Activated naive CD4-positive, alpha-beta T cell treated with anti-CD3 and anti-CD28 coated beads, Interleukin-2, amount 50 U/mL, for 24 hours (primary cell): ENCODE measurements around the gene PAX5.

ENCODE experiments used
- H3K27ac Mint-ChIP-seq: one replicate; pipeline ENCODE4 v1.8.0; 2021; ENCODE audit warnings: mild to moderate bottlenecking, mixed read lengths
- H3K27me3 Mint-ChIP-seq: one replicate; pipeline ENCODE4 v1.8.0; 2021; ENCODE audit warnings: mixed read lengths
- H3K36me3 Mint-ChIP-seq: one replicate; pipeline ENCODE4 v1.8.0; 2021; ENCODE audit warnings: mixed read lengths
- H3K4me1 Mint-ChIP-seq: one replicate; pipeline ENCODE4 v1.8.0; 2021; ENCODE audit warnings: mixed read lengths
- H3K4me3 Mint-ChIP-seq: one replicate; pipeline ENCODE4 v1.8.0; 2021; ENCODE audit warnings: mild to moderate bottlenecking, mixed read lengths
- H3K9me3 Mint-ChIP-seq: one replicate; pipeline ENCODE4 v1.8.0; 2021; ENCODE audit warnings: mixed read lengths

The PAX5 gene

GRCh38 chr9:36903541-36904435 is 130.3 kb downstream of the PAX5 start:
- H3K27ac Mint-ChIP-seq = no peak overlapping the region
- H3K27me3 Mint-ChIP-seq = peaks cover 5% of the 10 kb centered on the region
- no peaks in the 10 kb centered on the region for H3K4me1 Mint-ChIP-seq
- H3K9me3 Mint-ChIP-seq = no peaks in the 10 kb centered on the region
- H3K36me3 Mint-ChIP-seq = no peaks in the 10 kb centered on the region
- H3K4me3 Mint-ChIP-seq = no peak overlapping the region

GRCh38 chr9:36902861-36903524 is 131.1 kb downstream of the PAX5 start:
- no peak overlapping the region for H3K4me3 Mint-ChIP-seq
- no peaks in the 10 kb centered on the region for H3K4me1 Mint-ChIP-seq
- H3K27me3 Mint-ChIP-seq = peaks cover 5% of the 10 kb centered on the region
- no peaks in the 10 kb centered on the region for H3K9me3 Mint-ChIP-seq
- no peak overlapping the region for H3K27ac Mint-ChIP-seq
- H3K36me3 Mint-ChIP-seq = no peaks in the 10 kb centered on the region

GRCh38 chr9:36902080-36902716 is 131.9 kb downstream of the PAX5 start:
- peaks cover 5% of the 10 kb centered on the region for H3K27me3 Mint-ChIP-seq
- no peak overlapping the region for H3K4me3 Mint-ChIP-seq
- H3K4me1 Mint-ChIP-seq = no peaks in the 10 kb centered on the region
- no peaks in the 10 kb centered on the region for H3K9me3 Mint-ChIP-seq
- no peaks in the 10 kb centered on the region for H3K36me3 Mint-ChIP-seq
- no peak overlapping the region for H3K27ac Mint-ChIP-seq

GRCh38 chr9:36901528-36901927 is 132.5 kb downstream of the PAX5 start:
- H3K9me3 Mint-ChIP-seq = no peaks in the 10 kb centered on the region
- no peak overlapping the region for H3K4me3 Mint-ChIP-seq
- H3K27ac Mint-ChIP-seq = no peak overlapping the region
- H3K36me3 Mint-ChIP-seq = no peaks in the 10 kb centered on the region
- H3K4me1 Mint-ChIP-seq = no peaks in the 10 kb centered on the region
- H3K27me3 Mint-ChIP-seq = peaks cover 5% of the 10 kb centered on the region

- H3K36me3 Mint-ChIP-seq = no peaks in the 10 kb centered on the region
- no peak overlapping the region for H3K27ac Mint-ChIP-seq
- H3K9me3 Mint-ChIP-seq = no peaks in the 10 kb centered on the region
- no peak overlapping the region for H3K4me3 Mint-ChIP-seq
- H3K27me3 Mint-ChIP-seq = peaks cover 4% of the 10 kb centered on the region
- no peaks in the 10 kb centered on the region for H3K4me1 Mint-ChIP-seq
These were observed 133.2 kb downstream of the PAX5 start for GRCh38 chr9:36900856-36901220.

GRCh38 chr9:36900136-36900855 is 133.8 kb downstream of the PAX5 start:
- H3K27ac Mint-ChIP-seq = no peak overlapping the region
- peaks cover 4% of the 10 kb centered on the region for H3K27me3 Mint-ChIP-seq
- no peak overlapping the region for H3K4me3 Mint-ChIP-seq
- no peaks in the 10 kb centered on the region for H3K36me3 Mint-ChIP-seq
- no peaks in the 10 kb centered on the region for H3K9me3 Mint-ChIP-seq
- H3K4me1 Mint-ChIP-seq = no peaks in the 10 kb centered on the region

GRCh38 chr9:36899406-36899805 is 134.7 kb downstream of the PAX5 start:
- H3K36me3 Mint-ChIP-seq = no peaks in the 10 kb centered on the region
- H3K9me3 Mint-ChIP-seq = no peaks in the 10 kb centered on the region
- no peak overlapping the region for H3K27ac Mint-ChIP-seq
- no peaks in the 10 kb centered on the region for H3K4me1 Mint-ChIP-seq
- H3K27me3 Mint-ChIP-seq = peaks cover 4% of the 10 kb centered on the region
- no peak overlapping the region for H3K4me3 Mint-ChIP-seq

GRCh38 chr9:36898431-36899020 is 135.5 kb downstream of the PAX5 start:
- no peak overlapping the region for H3K27ac Mint-ChIP-seq
- no peak overlapping the region for H3K4me3 Mint-ChIP-seq
- peaks cover 4% of the 10 kb centered on the region for H3K27me3 Mint-ChIP-seq
- no peaks in the 10 kb centered on the region for H3K9me3 Mint-ChIP-seq
- H3K4me1 Mint-ChIP-seq = no peaks in the 10 kb centered on the region
- no peaks in the 10 kb centered on the region for H3K36me3 Mint-ChIP-seq

GRCh38 chr9:36897478-36897877 is 136.6 kb downstream of the PAX5 start:
- Mint-ChIP-seq H3K36me3 (no peaks in the 10 kb centered on the region), H3K27me3 (peaks cover 4% of the 10 kb centered on the region), H3K4me1 (no peaks in the 10 kb centered on the region), H3K4me3 (no peak overlapping the region), H3K9me3 (no peaks in the 10 kb centered on the region), H3K27ac (no peak overlapping the region)

GRCh38 chr9:36897019-36897418 is 137.0 kb downstream of the PAX5 start:
- H3K36me3 Mint-ChIP-seq = no peaks in the 10 kb centered on the region
- peaks cover 4% of the 10 kb centered on the region for H3K27me3 Mint-ChIP-seq
- no peak overlapping the region for H3K27ac Mint-ChIP-seq
- no peak overlapping the region for H3K4me3 Mint-ChIP-seq
- H3K4me1 Mint-ChIP-seq = no peaks in the 10 kb centered on the region
- H3K9me3 Mint-ChIP-seq = no peaks in the 10 kb centered on the region

- Mint-ChIP-seq H3K4me3 (no peak overlapping the region), H3K9me3 (no peaks in the 10 kb centered on the region), H3K27me3 (peaks cover 6% of the 10 kb centered on the region), H3K27ac (no peak overlapping the region), H3K4me1 (no peaks in the 10 kb centered on the region), H3K36me3 (no peaks in the 10 kb centered on the region)
These were observed 137.8 kb downstream of the PAX5 start for GRCh38 chr9:36896296-36896695.

GRCh38 chr9:36895744-36896260 is 138.3 kb downstream of the PAX5 start:
- H3K4me1 Mint-ChIP-seq = no peaks in the 10 kb centered on the region
- no peak overlapping the region for H3K4me3 Mint-ChIP-seq
- no peaks in the 10 kb centered on the region for H3K36me3 Mint-ChIP-seq
- H3K27me3 Mint-ChIP-seq = peaks cover 5% of the 10 kb centered on the region
- H3K27ac Mint-ChIP-seq = no peak overlapping the region
- H3K9me3 Mint-ChIP-seq = no peaks in the 10 kb centered on the region

- no peaks in the 10 kb centered on the region for H3K4me1 Mint-ChIP-seq
- no peak overlapping the region for H3K4me3 Mint-ChIP-seq
- no peaks in the 10 kb centered on the region for H3K9me3 Mint-ChIP-seq
- H3K36me3 Mint-ChIP-seq = no peaks in the 10 kb centered on the region
- H3K27ac Mint-ChIP-seq = no peak overlapping the region
- H3K27me3 Mint-ChIP-seq = peaks cover 3% of the 10 kb centered on the region
These were observed 139.3 kb downstream of the PAX5 start for GRCh38 chr9:36894695-36895310.

- Mint-ChIP-seq H3K9me3 (no peaks in the 10 kb centered on the region), H3K4me3 (no peak overlapping the region), H3K27ac (no peak overlapping the region), H3K4me1 (no peaks in the 10 kb centered on the region), H3K36me3 (no peaks in the 10 kb centered on the region), H3K27me3 (peaks cover 3% of the 10 kb centered on the region)
These were observed 140.2 kb downstream of the PAX5 start for GRCh38 chr9:36893911-36894310.

- H3K4me3 Mint-ChIP-seq = no peak overlapping the region
- no peak overlapping the region for H3K27ac Mint-ChIP-seq
- peaks cover 3% of the 10 kb centered on the region for H3K27me3 Mint-ChIP-seq
- H3K9me3 Mint-ChIP-seq = no peaks in the 10 kb centered on the region
- H3K4me1 Mint-ChIP-seq = no peaks in the 10 kb centered on the region
- no peaks in the 10 kb centered on the region for H3K36me3 Mint-ChIP-seq
These were observed 140.9 kb downstream of the PAX5 start for GRCh38 chr9:36893184-36893583.
